B cell (primary cell): ENCODE measurements around the gene ADAMTS16.

ENCODE experiments used
- CTCF ChIP-seq: fragments of 200-600 bp; IDR thresholded peaks from one replicate; pipeline ENCODE4 v1.8.0; 2022; ENCODE audit warnings: antibody characterized with exemption, mild to moderate bottlenecking
- EZH2 ChIP-seq: IDR thresholded peaks from 2 replicates; pipeline ENCODE4 v1.6.1; 2012; ENCODE audit warnings: borderline replicate concordance, low read depth, mild to moderate bottlenecking, moderate library complexity, low read length; ENCODE audit not compliant: insufficient read depth, poor library complexity, severe bottlenecking

DNA sequence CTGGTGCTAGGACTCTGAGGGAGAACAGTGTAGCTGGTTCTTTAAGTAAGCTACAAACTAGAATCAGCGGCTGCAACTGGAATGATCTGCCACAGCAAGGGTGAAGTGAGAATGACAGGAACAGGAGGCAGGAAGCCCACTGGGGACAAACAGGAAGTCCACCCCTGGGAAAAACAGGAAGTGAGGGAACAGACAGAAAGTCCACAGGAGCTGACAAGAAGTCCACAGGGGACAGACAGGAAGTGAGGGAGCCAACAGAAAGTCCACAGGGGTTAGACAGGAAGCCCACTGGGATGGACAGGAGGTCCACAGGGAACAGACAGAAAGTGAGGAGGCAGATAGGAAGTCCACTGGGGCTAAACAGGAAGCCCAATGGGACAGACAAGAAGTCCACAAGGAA, 15.5 kb downstream of the ADAMTS16 start:
- no peak for TF ChIP-seq CTCF
- TF ChIP-seq EZH2 = no peak
